GM19193 (cell line): ENCODE data around the gene LURAP1L.

Experiments
- POLR2A ChIP-seq: IDR thresholded peaks from 4 replicates; pipeline ENCODE4 v1.6.1; 2011; ENCODE audit not compliant: insufficient read depth, insufficient read length; ENCODE audit errors: extremely low read depth

The LURAP1L gene, protein sequence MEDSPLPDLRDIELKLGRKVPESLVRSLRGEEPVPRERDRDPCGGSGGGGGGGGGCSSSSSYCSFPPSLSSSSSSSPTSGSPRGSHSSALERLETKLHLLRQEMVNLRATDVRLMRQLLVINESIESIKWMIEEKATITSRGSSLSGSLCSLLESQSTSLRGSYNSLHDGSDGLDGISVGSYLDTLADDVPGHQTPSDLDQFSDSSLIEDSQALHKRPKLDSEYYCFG

DNA sequence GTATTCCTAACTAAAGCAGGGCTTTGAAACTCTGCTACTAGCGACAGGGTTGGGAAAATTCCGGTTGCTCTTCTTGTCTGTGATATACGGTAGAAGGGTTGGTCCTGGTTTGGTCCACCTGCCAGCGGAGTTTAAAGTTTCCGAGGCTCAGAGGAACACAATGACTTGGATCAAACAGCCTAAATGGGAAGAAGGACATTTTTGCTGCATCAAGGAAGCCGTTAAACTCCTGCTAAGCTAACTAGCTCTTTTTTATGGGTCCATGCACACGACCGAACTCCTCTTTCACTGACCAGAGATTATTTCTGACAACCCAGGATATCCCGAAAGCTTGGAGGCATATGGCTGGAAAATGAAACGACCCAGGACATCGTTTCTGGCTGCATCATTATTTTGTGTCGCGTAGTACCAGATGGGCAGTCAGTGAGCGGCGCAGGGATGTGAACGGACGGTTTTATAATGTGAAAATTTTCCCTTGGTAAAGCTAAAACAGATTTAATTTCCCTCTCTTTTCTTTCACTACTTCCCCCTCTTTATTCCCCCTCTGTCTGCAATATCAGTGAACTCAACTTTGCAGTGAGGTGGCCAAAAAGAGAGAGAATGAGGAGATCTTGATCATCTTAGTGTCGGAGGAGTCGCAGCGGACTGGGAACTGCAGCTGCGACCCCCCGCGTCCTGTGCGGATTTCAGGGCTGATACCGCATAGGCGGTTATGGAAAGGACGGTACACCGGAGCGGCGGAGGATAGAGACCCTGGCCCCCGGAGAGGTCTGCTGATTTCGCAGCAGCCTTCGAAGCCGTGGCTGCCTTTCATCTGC, at the start of gene LURAP1L:
Gene LURAP1L, plus strand, starts transcription at position 160 of the 818 bp plus-strand sequence. CDS start 696 bp downstream, outside the sequence.
- TF ChIP-seq POLR2A: no peak

DNA sequence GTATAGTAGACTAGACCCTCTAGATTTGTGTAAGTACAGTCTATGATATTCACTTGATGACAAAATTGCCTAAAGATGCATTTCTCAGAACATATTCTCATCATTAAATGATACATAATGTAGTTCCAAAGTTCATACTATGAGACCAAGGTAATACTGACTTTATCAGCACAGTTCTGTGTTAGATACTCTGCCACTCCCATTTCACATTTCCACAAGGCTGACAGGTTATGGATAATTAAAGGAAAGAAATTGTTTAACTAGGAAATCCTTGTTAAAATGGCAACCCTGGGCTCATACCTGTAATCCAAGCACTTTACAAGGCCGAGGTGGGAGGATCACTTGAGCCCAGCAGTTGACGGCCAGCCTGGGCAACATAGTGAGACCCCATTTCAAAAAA, 48.0 kb upstream of the LURAP1L start:
- TF ChIP-seq POLR2A: no peak

DNA sequence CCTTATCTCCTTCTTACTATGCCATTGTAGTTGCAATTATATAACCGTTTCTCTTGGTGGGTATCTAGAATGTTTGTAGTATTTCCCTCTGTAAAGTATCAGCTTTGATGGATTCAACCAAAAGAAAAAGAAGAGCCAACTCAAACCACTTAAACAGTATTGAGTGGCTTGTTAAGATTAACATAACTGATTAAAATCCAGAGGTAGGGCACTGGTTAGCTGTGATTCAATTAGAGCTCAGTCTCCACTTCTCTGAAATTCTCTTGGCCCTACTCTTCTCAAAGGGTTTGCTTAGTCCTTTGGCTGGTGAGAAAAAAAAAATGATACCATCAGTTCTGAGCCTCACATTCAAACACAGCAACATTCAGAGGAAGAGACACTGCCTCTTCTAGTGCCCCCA, 44.6 kb upstream of the LURAP1L start:
- TF ChIP-seq POLR2A: no peak

DNA sequence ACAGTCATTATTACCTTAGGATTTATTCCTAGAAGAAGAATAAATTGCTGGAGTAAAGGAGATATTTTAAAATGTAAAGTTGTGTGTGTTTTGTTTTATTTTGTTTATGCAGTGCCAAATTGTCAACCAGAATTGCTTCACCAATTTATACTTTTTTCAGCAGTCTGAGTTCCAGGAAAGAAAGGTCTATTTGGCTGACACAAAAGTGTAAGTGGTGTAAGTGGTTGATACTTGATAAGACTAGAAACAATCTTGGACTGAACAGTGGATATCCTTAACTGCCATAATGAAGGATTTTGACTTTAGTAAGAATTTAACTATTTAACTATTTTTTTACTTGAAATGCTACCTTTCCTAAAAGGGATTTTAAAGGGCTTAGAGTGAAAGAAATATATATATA, 43.9 kb upstream of the LURAP1L start:
- TF ChIP-seq POLR2A: no peak

DNA sequence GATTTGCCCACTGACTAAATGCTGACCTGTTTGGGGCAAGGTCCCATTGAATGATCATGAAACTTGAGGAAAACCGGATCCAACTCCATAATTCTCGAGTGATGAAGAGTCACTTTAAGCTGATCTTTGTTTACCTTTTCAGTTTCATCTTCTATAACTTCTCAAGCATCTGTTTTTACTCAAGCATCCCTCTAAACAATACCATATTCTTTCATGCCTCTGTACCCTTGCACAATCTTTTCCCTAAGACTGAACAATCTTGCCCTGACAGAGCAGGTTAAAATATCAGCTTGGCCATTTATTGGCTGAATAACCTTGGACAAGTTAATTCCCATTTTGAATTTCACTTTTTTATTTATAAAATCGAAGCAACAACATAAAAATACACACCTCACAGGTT, 41.8 kb upstream of the LURAP1L start:
- no peak for TF ChIP-seq POLR2A

DNA sequence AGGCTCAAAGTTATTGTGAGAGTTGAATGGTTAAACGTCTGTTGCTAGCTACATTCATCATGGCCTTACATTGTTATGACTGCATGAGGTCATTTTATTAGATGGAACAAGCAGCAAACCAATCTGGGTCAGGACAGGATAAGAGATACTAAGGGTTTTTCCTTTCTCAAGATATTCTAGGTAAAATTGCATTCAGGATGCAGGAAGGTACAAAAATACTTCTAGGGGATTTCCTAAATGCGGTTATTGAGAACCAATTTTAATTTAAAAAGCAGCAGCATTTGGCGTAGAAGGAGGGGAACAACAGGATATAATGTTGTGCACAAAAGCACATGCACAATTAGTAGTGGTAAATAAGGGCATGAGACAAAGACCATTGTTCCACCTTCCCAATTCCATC, 39.2 kb upstream of the LURAP1L start:
- no peak for TF ChIP-seq POLR2A

DNA sequence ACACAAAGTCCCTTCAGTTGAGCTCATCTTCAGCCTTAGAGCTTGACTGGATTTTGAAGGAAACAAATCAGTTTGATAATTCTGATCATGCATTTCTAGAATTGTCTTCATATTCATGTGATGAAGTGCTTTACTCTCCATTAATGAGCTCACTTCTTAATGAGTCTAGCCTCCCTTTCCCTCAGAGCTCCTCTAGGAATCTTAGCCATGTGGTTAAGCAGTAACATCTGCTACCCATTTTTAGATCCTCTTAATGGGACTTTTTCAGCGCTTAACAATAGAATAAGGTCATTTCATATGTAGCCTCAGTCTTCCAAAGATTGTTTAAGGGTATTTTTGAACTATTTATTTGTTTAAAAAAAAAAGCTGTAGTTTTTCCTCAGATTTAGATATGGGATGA, 36.9 kb upstream of the LURAP1L start:
- no peak for TF ChIP-seq POLR2A

DNA sequence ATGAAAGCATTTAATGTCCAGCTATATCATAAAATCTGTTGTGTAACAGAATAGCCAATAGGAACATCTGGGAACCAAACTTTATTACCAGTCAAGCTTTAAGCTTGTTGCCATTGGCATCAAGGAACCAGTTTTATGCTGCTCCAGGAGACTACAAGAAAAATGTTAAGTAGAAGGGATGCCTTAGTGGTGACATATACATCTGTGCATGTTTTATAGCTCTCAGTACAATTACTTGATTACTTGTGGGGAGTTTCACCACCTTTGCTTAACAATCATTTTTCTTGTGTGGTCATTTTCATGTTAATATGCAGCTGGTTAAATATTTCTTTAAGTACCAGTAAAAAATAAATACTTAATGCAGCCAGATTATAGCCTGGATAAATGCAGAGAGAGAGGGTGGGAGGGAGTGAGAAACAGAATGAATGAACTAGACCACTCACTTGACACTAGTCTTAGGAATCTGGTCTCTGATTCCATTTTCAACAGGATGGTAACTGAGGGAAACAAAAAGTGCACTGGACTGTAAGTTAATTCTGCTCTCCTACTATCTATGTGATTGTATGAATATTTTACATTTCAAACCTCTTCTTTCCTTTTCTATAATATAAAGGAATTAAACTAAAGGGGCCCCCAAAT, 35.7 kb upstream of the LURAP1L start:
- TF ChIP-seq POLR2A: no peak

DNA sequence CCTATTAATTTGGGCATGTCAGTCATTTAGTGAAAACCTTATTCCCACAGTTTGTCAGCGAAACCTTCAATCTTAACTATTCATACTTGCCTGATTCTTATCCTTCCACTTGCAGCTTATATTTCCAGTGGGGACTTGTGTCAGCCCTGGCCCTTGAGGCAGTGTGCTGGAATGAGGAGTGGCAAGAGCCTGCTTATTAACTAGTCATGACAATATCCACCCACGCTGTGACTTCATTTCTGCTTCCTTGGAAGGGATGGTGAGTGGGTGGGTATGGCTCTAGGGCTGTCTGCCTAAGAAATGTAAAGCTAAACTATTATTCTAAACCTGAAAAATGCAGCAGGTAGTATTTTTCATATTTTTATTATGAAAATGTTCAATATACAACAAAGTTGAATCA, 34.0 kb upstream of the LURAP1L start:
- no peak for TF ChIP-seq POLR2A

DNA sequence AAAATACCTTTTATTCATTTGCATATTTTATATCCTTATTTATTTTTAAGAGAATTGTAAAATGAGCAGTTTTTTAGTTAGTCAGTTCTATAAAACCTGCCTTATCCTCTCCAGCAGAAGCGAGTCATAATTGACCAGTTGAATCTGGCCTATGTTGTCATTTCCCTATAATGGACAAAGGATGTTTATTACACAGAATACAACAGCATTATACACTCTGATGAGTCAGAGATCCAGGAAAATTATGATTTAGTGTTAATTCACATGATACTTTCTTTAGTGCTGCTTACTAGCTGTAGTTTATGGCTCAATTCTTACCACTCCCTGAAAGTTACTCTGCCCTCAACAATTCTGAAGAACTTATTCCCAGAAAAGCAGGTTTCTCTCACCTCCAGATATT, 26.8 kb upstream of the LURAP1L start:
- no peak for TF ChIP-seq POLR2A

DNA sequence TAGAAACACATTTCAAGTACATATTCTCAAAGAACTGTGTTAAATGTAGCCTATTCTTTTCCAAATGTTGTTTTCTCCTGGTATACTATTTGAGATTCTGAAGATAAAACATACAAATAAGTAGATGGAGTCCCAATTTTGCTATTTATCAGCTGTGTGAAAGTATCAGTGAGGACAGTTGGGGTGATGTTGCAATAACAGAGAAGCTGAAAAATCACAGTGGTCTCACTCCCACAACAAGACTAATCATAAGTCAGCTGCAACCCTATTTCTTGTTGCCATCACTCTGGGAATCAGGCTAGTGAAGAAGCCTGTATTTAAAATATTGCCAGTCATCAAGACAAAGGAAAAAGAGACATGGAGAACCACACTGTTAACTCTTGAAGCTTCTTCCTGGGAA, 25.9 kb upstream of the LURAP1L start:
- no peak for TF ChIP-seq POLR2A

DNA sequence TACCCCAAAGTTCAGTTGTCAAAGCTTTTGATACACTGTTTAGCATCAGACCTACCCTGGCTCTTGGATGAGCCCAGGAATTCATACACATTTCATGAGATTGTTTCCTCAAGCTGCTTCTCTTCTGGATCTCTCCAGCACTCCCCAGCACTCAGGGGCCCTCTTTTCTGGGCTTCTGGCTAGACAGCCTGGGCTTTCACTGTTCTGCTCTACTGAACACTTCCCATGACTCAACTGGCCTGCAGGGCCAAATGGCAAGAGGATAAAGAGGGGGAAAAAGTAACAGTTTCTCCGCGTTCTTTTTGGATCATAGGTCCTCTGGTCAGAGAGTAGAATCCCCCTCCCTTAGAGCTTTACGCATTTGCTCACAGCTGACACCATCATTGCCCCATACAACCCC, 20.9 kb upstream of the LURAP1L start:
- TF ChIP-seq POLR2A: no peak

DNA sequence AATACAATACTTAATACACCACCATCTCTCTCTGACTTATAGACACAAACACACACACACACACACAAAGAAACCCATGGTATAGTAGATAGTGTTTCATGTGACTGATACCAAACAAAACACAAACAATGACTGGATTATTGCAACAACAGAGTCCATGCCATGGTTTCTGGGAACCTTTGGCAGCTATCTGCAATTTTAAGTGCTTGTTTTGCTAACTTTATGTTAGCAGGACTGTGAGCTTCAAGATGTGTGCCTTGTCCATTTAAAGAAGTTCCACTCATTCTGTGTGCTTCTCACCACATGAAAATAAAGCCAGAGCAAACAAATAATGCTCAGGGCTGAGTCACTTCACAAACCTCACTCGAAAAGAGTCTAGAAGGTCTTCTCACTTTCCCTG, 15.1 kb upstream of the LURAP1L start:
- TF ChIP-seq POLR2A: no peak

DNA sequence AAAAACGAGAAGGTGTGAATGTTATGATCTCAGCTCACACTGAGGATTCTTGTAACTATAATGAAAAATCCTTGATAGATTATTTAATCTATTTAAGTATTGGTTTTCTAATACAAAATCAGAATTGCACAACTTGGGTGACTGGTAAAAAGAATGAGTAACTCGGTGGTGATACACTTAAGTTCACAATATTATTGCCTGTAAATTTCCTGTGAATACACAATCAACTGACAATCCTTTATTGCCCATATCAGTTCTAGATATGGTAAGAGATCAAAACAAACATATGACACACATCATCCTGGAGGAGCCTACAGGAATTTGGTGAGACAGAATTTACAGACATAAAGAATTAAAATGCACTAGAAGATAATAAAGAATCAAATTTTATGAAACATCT, 14.1 kb upstream of the LURAP1L start:
- no peak for TF ChIP-seq POLR2A

DNA sequence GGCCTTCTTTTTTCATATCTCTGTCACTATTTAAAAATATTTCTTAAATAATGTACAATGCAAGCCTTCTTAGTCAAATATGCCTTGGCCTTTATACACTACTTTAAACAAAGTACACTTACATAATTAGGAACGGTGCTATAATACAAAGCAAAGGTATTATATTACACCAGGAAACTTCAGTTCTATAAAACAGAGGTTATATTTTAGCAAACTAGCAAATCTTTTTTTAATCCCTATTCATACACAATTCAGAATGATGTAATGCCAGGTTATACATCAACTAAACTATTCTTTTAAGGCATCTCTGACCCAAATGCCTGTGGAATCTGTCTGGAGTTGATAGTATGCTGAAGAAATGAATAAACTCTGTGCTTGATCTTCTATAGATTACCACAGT, 10.7 kb upstream of the LURAP1L start:
- TF ChIP-seq POLR2A: no peak
